HL-60 (cell line): Measurements from ENCODE around the gene NCBP3.

Experiments
- DNase-seq, 2 experiments: peaks; one replicate each; pipeline ENCODE4 v3.0.0-alpha.2; 2010 to 2020; ENCODE audit warnings: low read depth in 1 of 2, low spot score in 1 of 2
- H3K27ac ChIP-seq: fragments of 250-450 bp; sonication (Bioruptor Pico); replicated peaks from 2 replicates; pipeline ENCODE4 v1.5.1; 2020; ENCODE audit warnings: mild to moderate bottlenecking, moderate library complexity
- H3K27me3 ChIP-seq: fragments of 250-450 bp; sonication (Bioruptor Pico); 2 replicates; pipeline ENCODE4 v1.5.1; 2021; ENCODE audit warnings: mild to moderate bottlenecking, moderate library complexity; ENCODE audit not compliant: insufficient read depth, poor library complexity, severe bottlenecking
- H3K4me3 ChIP-seq: replicated peaks from 2 replicates; pipeline ENCODE4 v1.5.1; 2011; ENCODE audit warnings: mild to moderate bottlenecking, control low read depth, low read length; ENCODE audit not compliant: insufficient read depth
- CTCF ChIP-seq: IDR thresholded peaks from one replicate; pipeline ENCODE4 v1.5.1; 2011; ENCODE audit warnings: low read length, control low read depth, inconsistent platforms; ENCODE audit not compliant: insufficient read depth
- GABPA ChIP-seq: IDR thresholded peaks from 2 replicates; pipeline ENCODE4 v1.6.1; 2012; ENCODE audit warnings: low read depth
- POLR2AphosphoS5 ChIP-seq: IDR thresholded peaks from 2 replicates; pipeline ENCODE4 v1.6.1; 2012; ENCODE audit warnings: low read depth
- REST ChIP-seq: IDR thresholded peaks from 2 replicates; pipeline ENCODE4 v1.6.1; 2012; ENCODE audit warnings: low read depth; ENCODE audit not compliant: insufficient replicate concordance
- SPI1 ChIP-seq: IDR thresholded peaks from 2 replicates; pipeline ENCODE4 v1.6.1; 2012; ENCODE audit warnings: low read depth, mild to moderate bottlenecking, borderline replicate concordance

NCBP3 gene

GRCh38 chr17:3827124-3827773 lies 18.8 kb downstream of the NCBP3 start:
- H3K27me3 ChIP-seq, result no peaks in the 10 kb centered on the region
- H3K27ac ChIP-seq, result no peak overlapping the region
- H3K4me3 ChIP-seq, result no peak overlapping the region
- DNase-seq, result peak in 1 of 2 experiments; percentile 50
- TF ChIP-seq CTCF (peak; percentile 39), SPI1 (no peak)

GRCh38 chr17:3826191-3826590 lies 19.9 kb downstream of the NCBP3 start:
- H3K27me3 ChIP-seq, result no peaks in the 10 kb centered on the region
- no peak for DNase-seq
- TF ChIP-seq SPI1 (no peak), REST (no peak)
- H3K27ac ChIP-seq, result no peak overlapping the region
- H3K4me3 ChIP-seq, result no peak overlapping the region

GRCh38 chr17:3821101-3821500 lies 24.9 kb downstream of the NCBP3 start:
- no peak overlapping the region for H3K4me3 ChIP-seq
- H3K27me3 ChIP-seq, result no peaks in the 10 kb centered on the region
- no peak overlapping the region for H3K27ac ChIP-seq
- no peak for DNase-seq
- no peak for TF ChIP-seq GABPA
- no peak for TF ChIP-seq POLR2AphosphoS5
- no peak for TF ChIP-seq SPI1
- no peak for TF ChIP-seq REST
- TF ChIP-seq CTCF, result no peak

- no peak overlapping the region for H3K4me3 ChIP-seq
- no peak overlapping the region for H3K27ac ChIP-seq
- TF ChIP-seq REST (no peak), SPI1 (no peak), CTCF (no peak), POLR2AphosphoS5 (no peak)
- no peak for DNase-seq
- no peaks in the 10 kb centered on the region for H3K27me3 ChIP-seq
These were observed 27.3 kb downstream of the NCBP3 start for GRCh38 chr17:3818786-3819185.
